ENCODE measurements around the gene TRIO.

Gene TRIO

GRCh38 chr5:14148890-14149671, 5.9 kb downstream of the TRIO start:
- no peak for DNase-seq

GRCh38 chr5:14149672-14150274, 6.6 kb downstream of the TRIO start:
- no peak for DNase-seq

- no peak for DNase-seq
These were observed 8.3 kb downstream of the TRIO start for GRCh38 chr5:14151416-14151815.

- DNase-seq = no peak
These were observed 10.1 kb downstream of the TRIO start for GRCh38 chr5:14153071-14153864.

DNA sequence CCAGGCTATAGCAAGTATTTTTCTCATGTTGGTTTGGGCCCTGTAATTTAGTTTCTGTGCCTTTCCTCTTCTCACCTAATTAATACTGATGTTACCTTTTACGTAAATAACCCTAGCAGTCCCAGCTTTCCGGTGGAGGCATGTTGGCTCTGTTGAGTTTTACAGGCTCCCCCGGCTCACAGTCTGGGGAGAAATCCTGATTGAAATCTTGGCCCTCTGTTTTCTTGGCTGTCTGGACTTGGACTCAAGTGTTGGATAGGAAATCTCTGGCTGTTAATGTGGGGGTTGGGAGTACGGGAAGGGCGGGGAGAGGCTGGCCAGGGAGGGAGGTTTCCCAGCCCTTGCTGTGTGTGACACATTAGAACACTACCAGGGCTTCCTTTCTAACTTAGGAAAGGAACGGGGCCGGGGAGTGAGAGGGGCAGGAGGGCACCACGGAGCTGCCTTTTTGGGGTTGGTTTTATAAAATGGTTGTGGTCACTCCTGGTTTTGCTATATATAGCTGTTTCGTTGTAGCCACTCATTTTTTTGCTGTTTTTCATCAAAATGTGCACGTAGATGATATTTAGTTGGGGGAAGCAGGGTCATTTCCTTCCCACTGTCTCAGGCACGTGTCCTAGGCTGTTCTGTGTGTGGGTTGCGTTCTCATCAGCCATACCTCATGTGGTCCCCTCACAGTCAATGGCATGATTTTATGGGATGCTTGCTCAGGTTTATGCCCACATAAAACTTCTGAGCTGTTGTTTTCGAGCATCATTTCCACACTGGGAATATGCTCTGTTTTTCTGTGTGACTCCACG, 11.0 kb downstream of the TRIO start:
- DNase-seq = no peak

GRCh38 chr5:14155075-14155474, 11.9 kb downstream of the TRIO start:
- no peak for DNase-seq

DNA sequence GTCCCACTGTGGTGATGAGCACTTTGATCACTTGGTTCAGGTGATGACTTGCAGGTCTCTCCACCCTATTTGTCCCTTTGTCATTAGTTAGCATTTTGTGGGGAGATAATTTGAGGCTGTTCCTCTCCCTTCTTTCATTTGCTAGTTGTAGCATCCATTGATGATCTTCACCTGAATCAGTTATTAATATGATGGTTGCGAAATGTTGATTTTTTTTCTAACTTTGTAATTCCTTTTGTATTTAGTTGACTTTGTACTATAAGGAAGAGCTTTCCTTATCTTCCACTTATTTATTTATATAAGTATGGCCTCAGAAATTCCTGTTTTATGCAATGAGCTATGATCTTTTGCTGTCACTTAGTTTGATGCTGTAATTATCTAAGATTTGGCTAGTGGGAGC, 12.6 kb downstream of the TRIO start:
- no peak for DNase-seq

DNA sequence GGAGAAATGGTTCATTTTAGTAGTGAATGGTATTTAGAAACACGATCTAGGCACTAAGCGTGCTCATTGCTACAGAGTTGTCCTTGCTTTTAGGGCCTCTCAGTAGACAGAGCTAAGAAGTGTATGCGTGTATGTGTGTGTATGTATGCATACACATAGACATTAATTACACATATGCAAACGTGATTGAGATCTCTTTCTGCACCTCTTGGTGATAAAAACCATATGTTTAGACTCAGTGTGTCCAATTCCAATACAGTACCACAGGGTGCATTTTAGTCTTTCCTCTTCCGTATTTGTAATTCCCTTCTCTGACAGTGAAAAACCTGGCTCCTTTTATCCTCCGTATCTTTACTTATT, 13.1 kb downstream of the TRIO start:
- DNase-seq = no peak

DNA sequence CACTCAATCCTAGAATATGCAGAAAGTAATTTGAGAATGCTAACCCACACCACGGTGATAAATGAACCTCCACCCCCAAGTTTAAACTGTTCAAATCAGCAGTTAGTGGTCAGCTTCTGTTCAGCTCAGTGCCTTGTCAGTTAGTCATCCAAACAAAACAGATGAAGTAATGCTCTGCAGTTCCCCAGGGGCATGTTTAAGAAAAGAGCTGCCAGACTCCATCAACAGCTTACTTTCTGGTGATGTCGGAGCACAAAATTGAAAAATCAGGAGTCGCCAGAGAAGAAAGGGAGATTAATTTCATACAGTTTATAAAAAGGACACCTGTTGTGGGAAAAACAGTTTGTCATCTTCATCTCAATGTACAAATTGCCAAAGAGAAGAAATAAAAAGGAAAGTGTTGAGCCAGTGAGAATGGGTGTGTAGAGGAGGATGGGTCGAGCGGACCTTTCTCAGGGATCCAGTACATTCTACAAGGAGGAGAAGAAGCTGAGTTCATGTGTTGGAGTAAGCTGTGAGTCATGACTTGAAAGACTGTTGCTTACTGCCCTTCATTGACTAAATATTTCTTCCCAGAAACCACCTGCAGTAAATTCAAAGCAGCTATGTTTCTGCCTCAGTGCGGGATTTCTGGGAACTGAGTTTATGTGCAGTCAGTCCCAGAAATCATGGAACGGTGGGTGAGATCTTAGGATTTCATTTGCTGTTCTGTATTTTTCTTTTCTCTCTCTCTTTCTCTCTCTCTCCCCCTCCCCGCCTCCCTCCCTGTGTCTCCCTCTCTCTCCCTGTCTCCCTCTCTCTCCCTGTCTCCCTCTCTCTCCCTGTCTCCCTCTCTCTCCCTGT, 13.7 kb downstream of the TRIO start:
- peak; percentile 22 for DNase-seq

- no peak for DNase-seq
These were observed 14.3 kb downstream of the TRIO start for GRCh38 chr5:14157493-14157782.

DNA sequence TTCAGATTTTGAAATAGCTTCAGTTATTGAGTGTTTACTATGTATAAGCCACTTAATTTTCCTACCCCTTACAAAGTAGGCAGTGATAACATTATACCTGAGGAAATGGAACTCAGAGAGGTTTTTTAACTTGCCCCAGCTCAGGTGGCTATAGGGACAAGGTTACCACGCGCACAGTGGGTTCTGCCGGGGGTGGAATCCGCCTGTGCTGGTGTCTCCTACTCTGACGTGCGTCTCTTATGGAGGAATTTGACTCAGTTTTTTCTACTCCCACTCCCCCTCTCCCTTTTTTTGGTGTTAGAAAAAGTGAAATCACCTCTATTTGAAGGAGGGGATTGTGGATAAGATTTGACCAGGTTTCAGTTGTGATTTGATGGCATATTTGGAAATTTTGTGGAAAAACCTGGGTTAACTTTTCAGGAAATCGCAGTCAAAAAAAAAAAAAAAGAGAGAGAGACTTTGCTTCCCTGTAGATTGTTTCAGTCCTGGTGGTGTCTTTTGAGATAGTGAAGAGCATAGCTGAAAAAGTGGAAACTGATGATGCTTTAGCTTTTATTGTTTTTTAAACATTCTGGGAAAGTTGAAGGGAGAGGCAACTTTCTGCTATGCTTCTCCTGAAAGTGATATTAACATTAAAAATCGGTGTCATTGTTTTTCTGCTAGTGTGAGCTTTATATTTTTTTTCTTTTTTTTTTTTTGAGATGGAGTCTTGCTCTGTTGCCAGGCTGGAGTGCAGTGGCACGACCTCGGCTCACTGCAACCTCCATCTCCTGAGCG, 15.9 kb downstream of the TRIO start:
- DNase-seq = no peak

GRCh38 chr5:14161825-14162556, 18.8 kb downstream of the TRIO start:
- peak; percentile 80 for DNase-seq

- no peak for DNase-seq
These were observed 21.3 kb downstream of the TRIO start for GRCh38 chr5:14164164-14165163.

- no peak for DNase-seq
These were observed 22.4 kb downstream of the TRIO start for GRCh38 chr5:14165375-14166106.

DNA sequence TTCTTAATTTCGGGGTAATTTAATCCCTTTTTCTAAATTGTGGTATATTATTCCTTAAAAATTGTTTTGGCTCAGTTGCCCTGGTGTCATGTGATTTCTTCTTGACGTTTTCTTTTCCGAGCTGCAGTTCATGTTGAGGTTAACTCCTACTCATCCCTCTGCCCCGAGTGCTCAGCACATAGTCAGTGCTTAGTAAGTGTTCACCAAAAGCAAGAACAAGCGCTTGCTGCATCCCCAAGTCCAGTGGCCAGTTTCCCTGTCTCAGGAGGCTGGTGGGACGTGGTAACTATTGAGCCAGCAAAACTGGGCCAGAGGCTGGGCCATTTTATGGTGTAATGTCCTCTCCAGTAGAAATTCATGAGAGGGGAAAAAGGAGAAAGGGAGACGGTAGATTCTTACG, 23.3 kb downstream of the TRIO start:
- DNase-seq = no peak

- DNase-seq = no peak
These were observed 24.2 kb downstream of the TRIO start for GRCh38 chr5:14167211-14167845.

DNA sequence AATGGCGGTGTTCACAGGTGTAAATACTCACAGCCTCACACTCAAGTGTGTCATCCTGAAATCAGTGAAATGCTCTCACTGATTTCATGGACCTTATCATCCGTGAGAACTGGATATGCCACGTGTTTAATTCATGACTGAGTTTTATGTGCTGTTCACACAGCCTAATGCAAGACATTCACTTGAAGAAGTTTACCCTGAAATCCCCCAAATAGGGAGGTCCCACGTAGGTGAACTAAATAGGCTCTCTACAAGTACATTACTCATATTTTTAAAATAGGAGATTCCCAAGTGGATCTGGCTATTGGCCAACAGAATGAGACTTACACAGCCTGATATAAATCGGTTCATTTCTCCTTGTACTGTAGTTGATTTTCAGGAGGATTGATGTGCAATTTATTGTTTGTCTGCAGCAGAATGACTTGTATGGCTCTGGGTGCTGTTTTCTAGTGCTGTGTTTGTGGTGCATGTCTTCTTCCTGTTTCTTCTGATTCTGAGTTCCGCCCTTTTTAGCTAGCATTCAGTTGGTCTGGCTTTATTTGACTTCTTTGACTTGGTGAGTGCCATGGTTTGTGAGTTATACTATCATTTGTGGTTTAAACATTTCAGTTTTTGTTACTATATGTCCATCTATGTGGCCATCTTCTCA, 25.1 kb downstream of the TRIO start:
- DNase-seq = no peak

- no peak for DNase-seq
These were observed 25.7 kb downstream of the TRIO start for GRCh38 chr5:14168793-14169262.

Data from NCI-H1436 (cell line).